Stimulated activated CD4-positive, alpha-beta T cell treated with anti-CD3 and anti-CD28 coated beads, Interleukin-15, amount 100 ng/mL, for 1 hour (primary cell): ENCODE results near the gene MYH15.
"Not testable (repeated sequence)": the region's sequence is repeated elsewhere in the genome, so short reads cannot be mapped to it uniquely, and the experiment has no call there.

Experiments used
- DNase-seq, 2 donors: peaks; one replicate each; pipeline ENCODE4 v3.0.0-alpha.2; 2020; ENCODE audit warnings: low read depth in 1 of 2, low spot score in 1 of 2

MYH15 gene

GRCh38 chr3:108391917-108392593 lies 118.3 kb downstream of the MYH15 start:
- no peak for DNase-seq

GRCh38 chr3:108389372-108389771 lies 121.0 kb downstream of the MYH15 start:
- no peak for DNase-seq

DNA sequence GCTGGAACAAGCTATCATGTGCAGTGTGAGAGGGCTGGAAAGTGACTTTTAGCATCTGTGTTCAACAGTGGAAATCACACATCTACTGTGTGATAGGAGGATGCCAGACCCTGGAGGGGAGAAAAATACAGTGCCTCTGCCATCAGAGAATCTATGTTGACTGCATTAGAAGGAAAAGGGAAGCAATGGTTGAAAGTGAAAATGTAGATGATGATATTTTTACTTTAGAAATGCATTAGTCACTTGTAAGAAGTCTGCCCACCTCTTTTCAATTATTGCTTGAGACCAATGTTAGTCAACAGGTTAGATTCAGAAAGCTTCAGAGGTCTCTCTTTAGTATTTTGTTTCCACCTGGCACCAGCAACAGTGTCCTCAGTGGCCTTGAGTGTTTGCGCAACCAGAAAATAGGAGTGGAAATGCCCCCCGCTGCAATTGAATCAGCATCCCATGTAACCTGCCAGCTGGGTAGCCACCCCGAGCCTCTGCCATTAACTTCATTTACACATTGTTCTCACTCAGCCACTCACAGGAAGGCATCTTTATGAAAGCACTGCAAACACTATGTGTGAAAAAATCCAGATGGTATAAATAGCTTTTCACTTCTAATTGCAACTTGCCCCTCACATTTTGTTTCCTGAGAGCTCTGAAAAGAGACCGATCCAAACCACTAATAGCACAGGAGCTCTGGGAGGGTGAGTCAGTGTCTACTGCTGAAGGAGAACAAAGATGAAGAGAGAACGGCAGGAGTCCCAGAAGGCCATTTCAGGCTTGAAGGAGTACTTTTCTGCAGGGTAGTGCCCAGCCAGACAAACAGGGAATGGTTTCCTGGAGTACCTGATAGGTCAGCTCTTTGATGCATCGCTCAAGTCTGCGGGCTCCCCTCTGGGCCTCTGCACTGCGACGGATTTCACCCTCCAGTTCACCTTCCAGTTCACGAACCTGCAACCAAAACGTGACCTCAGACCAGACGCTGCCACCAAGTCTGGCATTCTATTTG lies 122.0 kb downstream of the MYH15 start:
- no peak for DNase-seq

GRCh38 chr3:108387063-108387462 lies 123.3 kb downstream of the MYH15 start:
- no peak for DNase-seq

GRCh38 chr3:108383306-108383705 lies 127.1 kb downstream of the MYH15 start:
- no peak for DNase-seq

GRCh38 chr3:108381529-108382140 lies 128.8 kb downstream of the MYH15 start:
- DNase-seq, result no peak

DNA sequence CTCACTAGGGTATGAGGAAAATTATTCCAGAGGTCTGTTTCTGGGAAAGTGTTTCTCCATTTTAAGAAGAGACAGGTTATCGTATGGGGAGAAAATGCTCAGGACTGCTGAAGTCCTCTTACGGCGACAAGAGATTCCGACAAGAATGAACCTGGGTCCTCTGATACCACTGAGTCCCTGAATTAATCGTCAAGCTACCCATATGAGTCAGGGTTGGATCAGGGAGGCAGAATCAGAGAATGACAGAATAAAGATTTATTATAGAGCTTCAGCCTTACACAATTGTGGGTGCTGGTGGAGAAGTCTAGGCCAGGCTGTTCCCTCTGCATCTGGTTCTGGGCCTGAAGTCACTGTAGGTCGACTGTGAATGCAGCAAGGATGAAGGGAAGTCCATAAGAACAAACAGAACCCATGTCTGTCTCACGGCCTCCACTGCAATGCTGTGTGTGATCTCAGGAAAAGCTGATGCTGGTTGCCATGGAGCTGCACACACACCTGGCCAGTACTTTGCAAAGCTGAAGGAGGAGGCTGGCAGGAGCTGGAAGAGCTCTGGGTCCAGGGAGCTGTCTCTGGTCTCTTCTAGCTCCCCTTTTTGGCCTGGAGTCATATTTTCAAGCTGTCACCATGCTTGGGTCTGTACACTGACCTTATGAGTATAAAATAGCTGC lies 130.1 kb downstream of the MYH15 start:
- no peak for DNase-seq

- not testable (repeated sequence) for DNase-seq
Observed at GRCh38 chr3:108378952-108379342, 131.4 kb downstream of the MYH15 start.

GRCh38 chr3:108378153-108378951 lies 132.0 kb downstream of the MYH15 start:
- DNase-seq, result no peak

DNA sequence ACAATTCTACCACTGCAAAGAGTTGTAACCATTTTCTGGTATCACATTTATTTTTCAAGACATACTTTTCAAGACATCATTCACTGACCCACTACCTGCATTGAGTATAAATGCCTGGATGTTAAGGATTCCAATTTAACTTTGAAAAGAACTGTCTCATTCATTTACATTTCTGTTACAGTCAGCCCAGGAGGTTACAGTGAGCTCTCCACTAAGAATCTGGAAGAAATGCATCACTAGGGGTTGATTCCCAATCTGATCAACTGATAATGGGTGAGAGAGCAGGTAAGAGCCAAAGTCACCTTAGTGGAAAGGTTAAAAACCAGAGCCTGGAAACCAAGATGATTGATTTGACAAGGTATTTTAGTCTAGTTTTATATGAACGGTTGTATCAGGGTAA lies 133.0 kb downstream of the MYH15 start:
- no peak for DNase-seq

DNA sequence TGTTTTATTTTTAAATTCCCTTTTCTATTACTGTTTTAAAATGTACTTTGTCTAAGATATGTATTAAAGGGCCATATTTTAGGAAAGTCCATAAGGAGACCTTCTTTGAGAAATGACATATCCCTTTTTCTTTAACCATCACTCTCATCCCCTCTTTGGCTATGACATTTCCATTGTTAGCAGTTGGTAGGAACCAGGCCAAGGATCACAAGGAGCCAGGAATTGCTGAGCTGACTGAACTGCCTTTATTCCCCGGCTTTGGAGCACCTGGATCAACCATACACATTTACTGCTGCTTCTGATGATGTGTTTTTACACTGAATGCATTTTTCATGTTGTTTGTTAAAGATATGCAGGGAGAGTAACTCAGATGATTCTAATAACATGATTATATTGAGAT lies 134.4 kb downstream of the MYH15 start:
- no peak for DNase-seq

DNA sequence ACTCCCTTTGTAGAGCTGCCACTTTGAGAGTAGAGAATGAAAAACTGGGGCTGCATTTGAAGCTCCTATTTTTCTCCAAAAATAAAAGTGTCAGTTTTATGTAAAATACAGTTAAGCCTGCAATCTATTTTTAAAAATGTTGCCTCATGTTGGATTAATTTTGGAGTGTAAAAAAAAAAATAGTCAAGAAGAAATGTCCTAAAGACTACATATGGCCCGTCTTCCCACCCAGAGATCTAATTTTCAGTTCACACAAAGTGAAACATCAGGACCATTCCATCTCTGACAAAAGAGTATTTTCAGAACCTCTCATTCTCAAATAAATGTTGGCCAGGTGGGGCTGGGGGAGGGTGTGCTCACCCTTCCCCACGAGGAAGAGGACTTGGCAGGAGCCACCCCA lies 151.4 kb downstream of the MYH15 start:
- no peak for DNase-seq

GRCh38 chr3:108357042-108357441 lies 153.4 kb downstream of the MYH15 start:
- DNase-seq, result no peak

DNA sequence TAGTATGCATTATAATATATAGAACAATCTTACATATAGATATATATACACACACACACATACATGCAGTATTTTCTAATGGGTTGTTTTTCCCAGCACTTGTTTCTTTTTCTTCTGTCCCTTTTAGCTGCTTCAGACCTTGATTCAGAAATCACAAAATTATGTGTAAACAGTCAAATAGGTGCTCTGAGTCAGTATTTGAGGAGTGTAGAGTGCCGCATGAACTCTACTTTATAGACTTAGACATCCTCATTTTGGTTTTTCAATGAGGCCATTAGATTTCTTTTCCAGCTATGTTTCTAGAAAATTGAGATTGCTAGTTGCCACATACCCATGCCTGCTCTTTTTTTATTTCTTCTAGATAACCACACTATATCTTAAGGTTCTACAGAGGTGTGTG lies 155.8 kb downstream of the MYH15 start:
- no peak for DNase-seq

- DNase-seq, result no peak
Observed at GRCh38 chr3:108352176-108352575, 158.2 kb downstream of the MYH15 start.

GRCh38 chr3:108346301-108347227 lies 163.8 kb downstream of the MYH15 start:
- no peak for DNase-seq

- no peak for DNase-seq
Observed at GRCh38 chr3:108345492-108346205, 164.7 kb downstream of the MYH15 start.

DNA sequence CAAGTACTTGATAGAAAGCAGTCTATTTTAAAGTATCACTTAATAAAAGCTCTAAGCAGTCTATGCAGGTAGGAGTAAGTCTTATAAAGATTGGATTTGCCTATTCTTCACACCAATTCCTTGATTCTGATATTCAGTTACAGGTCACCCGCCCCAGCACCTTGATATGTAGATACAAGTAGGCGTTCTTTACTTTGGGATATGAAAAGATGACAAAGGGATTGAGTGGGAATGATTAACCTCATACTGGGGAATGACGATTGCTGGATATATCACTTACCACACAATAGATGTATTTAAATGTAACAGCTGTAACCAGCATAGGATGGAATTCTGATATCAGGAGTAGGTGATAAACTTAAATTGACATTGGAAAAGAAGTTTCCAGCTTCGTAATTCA lies 166.9 kb downstream of the MYH15 start:
- DNase-seq, result no peak
